Vagina (tissue), 2 donors: ENCODE data around the gene ZNF70. TPM values are rescaled to one million over a fixed set of nuclear protein-coding genes. Genes with fewer than 3 reads are reported as not detected.

Source experiments
- DNase-seq, 2 donors: peaks; one replicate each; pipeline ENCODE4 v3.0.0-alpha.2; 2017; ENCODE audit errors: extremely low spot score in 2 of 2
- H3K27ac ChIP-seq: fragments of 200-600 bp; sonication (generic); one replicate; pipeline ENCODE4 v1.5.1; 2019
- H3K27me3 ChIP-seq: fragments of 200-600 bp; sonication (generic); one replicate; pipeline ENCODE4 v1.5.1; 2019
- H3K36me3 ChIP-seq, 2 donors: fragments of 200-600 bp; sonication (generic); one replicate each; pipeline ENCODE4 v1.5.1; 2017 to 2019
- H3K4me1 ChIP-seq: fragments of 200-600 bp; sonication (generic); one replicate; pipeline ENCODE4 v1.5.1; 2019
- H3K4me3 ChIP-seq, 2 donors: fragments of 200-600 bp; sonication (generic); 1 replicate in 1 of 2; 2 replicates in 1 of 2; pipeline ENCODE4 v1.5.1; 2016 to 2019
- H3K9me3 ChIP-seq: fragments of 200-600 bp; sonication (generic); one replicate; pipeline ENCODE4 v1.5.1; 2019
- CTCF ChIP-seq, 3 experiments: fragments of 450-650 bp in 2 of 3; fragments of 200-600 bp in 1 of 3; sonication (generic) in 1 of 3; IDR thresholded peaks; one replicate each; pipeline ENCODE4 v1.5.1; 2017 to 2019; ENCODE audit warnings: antibody characterized with exemption in 3 of 3, mild to moderate bottlenecking in 2 of 3, moderate library complexity in 2 of 3
- POLR2A ChIP-seq, 2 donors: fragments of 450-650 bp; IDR thresholded peaks; one replicate each; pipeline ENCODE4 v1.6.1; 2017; ENCODE audit warnings: antibody characterized with exemption in 2 of 2, mild to moderate bottlenecking in 2 of 2, moderate library complexity in 2 of 2
- POLR2AphosphoS5 ChIP-seq, 2 donors: sonication (generic); formaldehyde crosslinking; IDR thresholded peaks; one replicate each; pipeline ENCODE4 v1.9.0; 2017; ENCODE audit warnings: antibody characterized with exemption in 2 of 2, mild to moderate bottlenecking in 2 of 2, low read depth in 1 of 2; ENCODE audit not compliant: insufficient read depth in 1 of 2
- intact Hi-C: fragments of 100-400 bp; cut with DNase I; formaldehyde crosslinking; loops from one replicate; pipeline ENCODE4 v1.15.1; 2023
- total RNA-seq: library from RNA; depleted of rRNA; stranded (reverse); fragments of >200 nt; gene quantifications from one replicate; pipeline ENCODE4 v1.2.3, GENCODE V29; 2016

Gene ZNF70
- total RNA-seq, 1 donor from 2014 or later = 4.9 TPM

GRCh38 chr22:23759566-23759965 lies 8.7 kb upstream of the ZNF70 start:
- DNase-seq = no peak
- no peak overlapping the region for H3K27ac ChIP-seq
- intact Hi-C loops = no loop called here
- H3K9me3 ChIP-seq = no peaks in the 10 kb centered on the region
- no peaks in the 10 kb centered on the region for H3K27me3 ChIP-seq
- no peak for TF ChIP-seq CTCF (IDR thresholded peaks at IDR 0.05)
- TF ChIP-seq POLR2A (IDR thresholded peaks at IDR 0.05) = no peak
- TF ChIP-seq POLR2AphosphoS5 (IDR thresholded peaks at IDR 0.05; ENCODE audit: insufficient read depth in 1 of 2, low read depth in 1 of 2) = no peak
- no peaks in the 10 kb centered on the region for H3K36me3 ChIP-seq
- no peak overlapping the region for H3K4me3 ChIP-seq
- H3K4me1 ChIP-seq = peaks cover 19% of the 10 kb centered on the region

GRCh38 chr22:23756891-23757290 lies 6.0 kb upstream of the ZNF70 start:
- Histone ChIP-seq H3K27me3 (no peaks in the 10 kb centered on the region), H3K9me3 (no peaks in the 10 kb centered on the region), H3K4me1 (peaks cover under 1% of the 10 kb centered on the region), H3K4me3 (no peak overlapping the region), H3K27ac (no peak overlapping the region), H3K36me3 (no peaks in the 10 kb centered on the region)
- TF ChIP-seq POLR2AphosphoS5 (IDR thresholded peaks at IDR 0.05; ENCODE audit: insufficient read depth in 1 of 2, low read depth in 1 of 2) (no peak), POLR2A (IDR thresholded peaks at IDR 0.05) (no peak), CTCF (IDR thresholded peaks at IDR 0.05) (no peak)
- no peak for DNase-seq
- intact Hi-C loops = no loop called here

GRCh38 chr22:23755711-23756110 lies 4.8 kb upstream of the ZNF70 start:
- DNase-seq = no peak
- H3K36me3 ChIP-seq = no peaks in the 10 kb centered on the region
- TF ChIP-seq CTCF (IDR thresholded peaks at IDR 0.05) (no peak), POLR2AphosphoS5 (IDR thresholded peaks at IDR 0.05; ENCODE audit: insufficient read depth in 1 of 2, low read depth in 1 of 2) (no peak), POLR2A (IDR thresholded peaks at IDR 0.05) (no peak)
- no peaks in the 10 kb centered on the region for H3K27me3 ChIP-seq
- intact Hi-C loops = no loop called here
- no peaks in the 10 kb centered on the region for H3K9me3 ChIP-seq
- H3K4me1 ChIP-seq = peaks cover 8% of the 10 kb centered on the region
- no peak overlapping the region for H3K27ac ChIP-seq
- no peak overlapping the region for H3K4me3 ChIP-seq

GRCh38 chr22:23754980-23755636 lies 4.2 kb upstream of the ZNF70 start:
- intact Hi-C loops = no loop called here
- no peaks in the 10 kb centered on the region for H3K36me3 ChIP-seq
- no peaks in the 10 kb centered on the region for H3K9me3 ChIP-seq
- peaks cover 13% of the 10 kb centered on the region for H3K4me1 ChIP-seq
- H3K27me3 ChIP-seq = no peaks in the 10 kb centered on the region
- H3K4me3 ChIP-seq = no peak overlapping the region
- no peak for DNase-seq
- H3K27ac ChIP-seq = no peak overlapping the region
- TF ChIP-seq POLR2AphosphoS5 (IDR thresholded peaks at IDR 0.05; ENCODE audit: insufficient read depth in 1 of 2, low read depth in 1 of 2) (no peak), CTCF (IDR thresholded peaks at IDR 0.05) (no peak), POLR2A (IDR thresholded peaks at IDR 0.05) (no peak)

GRCh38 chr22:23754220-23754919 lies 3.5 kb upstream of the ZNF70 start, which contains the start of gene VPREB3:
VPREB3 (minus strand) TSS chr22:23754425; CDS start chr22:23754363, 62 bp downstream.
- intact Hi-C loops = no loop called here
- peaks cover 19% of the 10 kb centered on the region for H3K4me1 ChIP-seq
- H3K27ac ChIP-seq = no peak within 1 kb of the TSS
- TF ChIP-seq POLR2A (IDR thresholded peaks at IDR 0.05) (no peak), CTCF (IDR thresholded peaks at IDR 0.05) (no peak), POLR2AphosphoS5 (IDR thresholded peaks at IDR 0.05; ENCODE audit: insufficient read depth in 1 of 2, low read depth in 1 of 2) (no peak)
- H3K27me3 ChIP-seq = no peaks in the 10 kb centered on the region
- H3K4me3 ChIP-seq = no peak within 1 kb of the TSS
- no peaks in the 10 kb centered on the region for H3K9me3 ChIP-seq
- DNase-seq = no peak
- no peaks in the 10 kb centered on the region for H3K36me3 ChIP-seq
